Measurements from ENCODE around the gene GRIK4. TPM values are rescaled to one million over a fixed set of nuclear protein-coding genes. Genes with fewer than 3 reads are reported as not detected.
A peak's percentile ranks its signal among the peaks of the same experiment; 100 is the strongest.

GRIK4 gene
- polyA plus RNA-seq, 1 donor from 2014 or later, result 3.4 TPM

- no peaks in the 10 kb centered on the region for H3K79me2 ChIP-seq (replicated peaks; ENCODE audit: insufficient read depth, low read length)
- no peaks in the 10 kb centered on the region for H3K36me3 ChIP-seq (ENCODE audit: insufficient read depth, low read length)
- H3K27me3 ChIP-seq (ENCODE audit: insufficient read depth, low read depth, low read length), result no peaks in the 10 kb centered on the region
- H3K27ac ChIP-seq (ENCODE audit: low read length), result peak overlapping the region; percentile 72
- H3K9ac ChIP-seq (ENCODE audit: low read length), result peak overlapping the region; percentile 38
- H3K4me3 ChIP-seq (ENCODE audit: low read length), result peak overlapping the region; percentile 20
- H3K9me2 ChIP-seq (ENCODE audit: insufficient read depth, low read length), result no peaks in the 10 kb centered on the region
- no peaks in the 10 kb centered on the region for H4K20me1 ChIP-seq (ENCODE audit: insufficient read depth)
- H3F3A ChIP-seq (ENCODE audit: insufficient read depth, low read length, poor library complexity, severe bottlenecking), result no peaks in the 10 kb centered on the region
- no peaks in the 10 kb centered on the region for H3K9me3 ChIP-seq (ENCODE audit: low read length)
- peak; percentile 11 for TF ChIP-seq SMC3 (conservative IDR thresholded peaks at IDR 0.05; ENCODE audit: poor library complexity)
- peak; percentile 84 for TF ChIP-seq EP300 (conservative IDR thresholded peaks at IDR 0.05; ENCODE audit: poor library complexity, severe bottlenecking)
- no peak for TF ChIP-seq MXI1 (conservative IDR thresholded peaks at IDR 0.05; ENCODE audit: poor library complexity, severe bottlenecking)
- TF ChIP-seq POLR2AphosphoS5 (IDR thresholded peaks at IDR 0.05), result peak; percentile 60
- peak; percentile 36 for TF ChIP-seq TAF1 (IDR thresholded peaks at IDR 0.05; ENCODE audit: low read depth)
- TF ChIP-seq CTCF (IDR thresholded peaks at IDR 0.05; ENCODE audit: poor library complexity, severe bottlenecking), result no peak
- H3K4me2 ChIP-seq (ENCODE audit: low read length), result no peak overlapping the region
- no peak overlapping the region for H2AFZ ChIP-seq (ENCODE audit: low read depth, low read length)
Measured at GRCh38 chr11:120633616-120634393, 122.3 kb downstream of the GRIK4 start.

- no peaks in the 10 kb centered on the region for H3K9me2 ChIP-seq (ENCODE audit: insufficient read depth, low read length)
- no peak overlapping the region for H2AFZ ChIP-seq (ENCODE audit: low read depth, low read length)
- peak overlapping the region; percentile 52 for H3K27ac ChIP-seq (ENCODE audit: low read length)
- H3K4me3 ChIP-seq (ENCODE audit: low read length), result peak overlapping the region; percentile 20
- H3K79me2 ChIP-seq (replicated peaks; ENCODE audit: insufficient read depth, low read length), result no peaks in the 10 kb centered on the region
- H3F3A ChIP-seq (ENCODE audit: insufficient read depth, low read length, poor library complexity, severe bottlenecking), result no peaks in the 10 kb centered on the region
- no peaks in the 10 kb centered on the region for H4K20me1 ChIP-seq (ENCODE audit: insufficient read depth)
- no peaks in the 10 kb centered on the region for H3K27me3 ChIP-seq (ENCODE audit: insufficient read depth, low read depth, low read length)
- H3K9ac ChIP-seq (ENCODE audit: low read length), result no peak overlapping the region
- TF ChIP-seq RAD21 (conservative IDR thresholded peaks at IDR 0.05), result no peak
- no peak for TF ChIP-seq TAF1 (IDR thresholded peaks at IDR 0.05; ENCODE audit: low read depth)
- TF ChIP-seq POLR2AphosphoS5 (IDR thresholded peaks at IDR 0.05), result no peak
- no peak for TF ChIP-seq MXI1 (conservative IDR thresholded peaks at IDR 0.05; ENCODE audit: poor library complexity, severe bottlenecking)
- no peak for TF ChIP-seq REST (IDR thresholded peaks at IDR 0.05; ENCODE audit: borderline replicate concordance)
- TF ChIP-seq CTCF (IDR thresholded peaks at IDR 0.05; ENCODE audit: poor library complexity, severe bottlenecking), result no peak
- TF ChIP-seq EP300 (conservative IDR thresholded peaks at IDR 0.05; ENCODE audit: poor library complexity, severe bottlenecking), result no peak
- no peak for TF ChIP-seq EZH2 (IDR thresholded peaks at IDR 0.05; ENCODE audit: borderline replicate concordance, insufficient read depth, low read length, poor library complexity, severe bottlenecking)
- TF ChIP-seq SMC3 (conservative IDR thresholded peaks at IDR 0.05; ENCODE audit: poor library complexity), result no peak
- no peaks in the 10 kb centered on the region for H3K9me3 ChIP-seq (ENCODE audit: low read length)
- no peak overlapping the region for H3K4me2 ChIP-seq (ENCODE audit: low read length)
- H3K36me3 ChIP-seq (ENCODE audit: insufficient read depth, low read length), result no peaks in the 10 kb centered on the region
Measured at GRCh38 chr11:120634706-120635105, 123.2 kb downstream of the GRIK4 start.

Data from neural cell (in vitro differentiated cells).